ENCODE data around the gene EPHA5.

Gene EPHA5

GRCh38 chr4:65670331-65671031 is at the start of gene EPHA5:
Gene EPHA5, minus strand, starts transcription at chr4:65670489. Its CDS starts 747 bp downstream, at chr4:65669742.
- peak; percentile 65 for DNase-seq (ENCODE audit: low read depth)

DNA sequence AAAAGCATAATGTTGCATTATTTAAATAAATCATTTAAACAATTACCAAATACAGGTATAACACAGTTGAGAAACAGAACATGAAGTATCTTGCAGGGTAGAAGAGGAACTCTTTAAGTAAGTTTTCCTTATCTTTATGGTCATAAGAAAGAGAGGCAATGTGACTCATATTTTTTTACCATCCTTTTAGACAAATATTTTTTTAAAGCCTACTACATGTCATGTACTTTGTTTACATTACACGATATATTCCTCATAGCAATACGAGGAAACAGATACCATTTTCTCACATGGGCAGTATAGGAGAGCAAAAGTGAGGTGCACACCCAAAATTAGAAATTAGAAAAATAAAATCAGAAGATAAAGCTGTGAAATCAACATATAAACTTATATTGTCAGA is 49.3 kb upstream of the EPHA5 start:
- DNase-seq (ENCODE audit: low read depth): no peak

- DNase-seq (ENCODE audit: low read depth): no peak
Measured at GRCh38 chr4:65698631-65699030, 28.3 kb upstream of the EPHA5 start.

DNA sequence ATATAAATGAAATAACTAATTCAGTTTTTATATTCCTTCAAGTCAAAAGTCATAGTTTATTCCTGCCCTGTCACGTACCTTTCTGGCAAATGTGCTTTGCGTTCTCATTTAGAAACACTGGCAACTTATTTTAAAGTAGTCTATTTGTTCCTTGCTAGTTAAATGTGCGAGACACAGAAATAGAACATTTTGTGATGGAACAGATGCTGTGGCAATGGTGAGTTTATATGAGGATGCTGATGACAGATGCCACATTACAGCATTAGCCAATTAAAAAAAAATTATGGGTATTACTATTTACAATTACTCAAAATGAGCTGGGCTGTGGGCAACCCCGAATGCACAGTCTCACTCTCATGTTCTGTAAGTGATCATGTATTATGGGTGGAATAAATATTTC is 26.1 kb upstream of the EPHA5 start:
- no peak for DNase-seq (ENCODE audit: low read depth)

- DNase-seq (ENCODE audit: low read depth): no peak
Measured at GRCh38 chr4:65671372-65671771, 1.1 kb upstream of the EPHA5 start.

DNA sequence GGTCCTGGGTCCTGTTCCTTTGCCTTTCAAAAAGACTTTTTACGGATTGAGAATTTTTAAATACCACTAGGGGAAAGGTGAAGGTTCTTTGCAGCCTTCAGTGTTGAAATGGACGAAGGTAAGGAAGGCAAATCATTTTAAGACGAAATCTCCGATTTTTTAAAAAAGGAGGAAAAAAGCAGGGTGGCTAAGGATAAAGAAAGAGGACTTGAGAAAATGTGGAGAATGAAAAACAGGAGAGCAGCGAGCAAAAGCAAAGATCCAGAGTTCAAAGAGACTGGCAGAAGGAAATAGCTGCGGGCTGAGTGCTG is 314 bp downstream of the EPHA5 start:
- no peak for DNase-seq (ENCODE audit: low read depth)

DNA sequence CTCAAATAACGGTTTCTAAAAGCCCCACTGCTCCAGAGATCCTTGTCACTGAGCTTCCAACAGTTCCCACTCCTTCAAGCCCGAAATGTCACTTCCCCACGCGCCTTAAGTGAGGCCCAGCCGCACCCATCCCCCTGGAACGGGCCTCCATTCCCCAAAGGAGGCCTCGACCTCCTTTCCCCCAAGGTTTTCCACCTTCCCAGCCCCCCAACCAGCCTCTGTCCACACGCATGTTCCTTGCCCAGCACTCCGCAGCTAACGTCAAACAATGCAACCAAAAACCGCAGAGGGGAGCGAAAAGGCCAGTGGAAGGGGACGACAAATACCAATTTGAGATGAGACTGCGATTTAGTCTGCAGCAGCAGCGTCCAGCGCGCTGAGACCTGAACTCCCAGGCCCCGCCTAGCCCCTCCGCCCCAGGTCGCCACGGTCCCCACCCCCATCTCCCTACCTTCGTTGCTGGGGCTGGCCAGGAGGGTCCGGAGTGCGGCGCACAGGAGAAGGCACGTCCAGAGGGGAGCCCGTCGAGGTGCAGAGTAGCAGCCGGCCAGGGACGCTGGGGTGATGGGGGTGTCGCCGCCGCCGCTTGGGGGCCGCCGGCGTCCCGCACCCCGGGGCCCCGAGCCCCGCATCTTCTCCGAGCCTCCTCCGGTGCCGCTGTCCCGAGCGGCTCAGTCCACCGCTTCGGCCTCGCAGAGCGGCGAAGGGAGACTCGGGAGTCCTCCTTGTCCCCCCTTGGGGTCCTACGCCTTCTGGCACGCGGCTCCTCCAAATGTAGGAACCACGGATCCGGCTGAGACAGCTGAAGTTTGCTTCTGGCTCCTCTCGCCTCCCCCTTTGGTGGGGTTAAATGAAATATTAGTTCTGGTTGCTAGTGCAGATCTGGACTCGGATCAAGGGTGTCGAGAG is 924 bp downstream of the EPHA5 start:
- DNase-seq (ENCODE audit: low read depth): peak; percentile 11

DNA sequence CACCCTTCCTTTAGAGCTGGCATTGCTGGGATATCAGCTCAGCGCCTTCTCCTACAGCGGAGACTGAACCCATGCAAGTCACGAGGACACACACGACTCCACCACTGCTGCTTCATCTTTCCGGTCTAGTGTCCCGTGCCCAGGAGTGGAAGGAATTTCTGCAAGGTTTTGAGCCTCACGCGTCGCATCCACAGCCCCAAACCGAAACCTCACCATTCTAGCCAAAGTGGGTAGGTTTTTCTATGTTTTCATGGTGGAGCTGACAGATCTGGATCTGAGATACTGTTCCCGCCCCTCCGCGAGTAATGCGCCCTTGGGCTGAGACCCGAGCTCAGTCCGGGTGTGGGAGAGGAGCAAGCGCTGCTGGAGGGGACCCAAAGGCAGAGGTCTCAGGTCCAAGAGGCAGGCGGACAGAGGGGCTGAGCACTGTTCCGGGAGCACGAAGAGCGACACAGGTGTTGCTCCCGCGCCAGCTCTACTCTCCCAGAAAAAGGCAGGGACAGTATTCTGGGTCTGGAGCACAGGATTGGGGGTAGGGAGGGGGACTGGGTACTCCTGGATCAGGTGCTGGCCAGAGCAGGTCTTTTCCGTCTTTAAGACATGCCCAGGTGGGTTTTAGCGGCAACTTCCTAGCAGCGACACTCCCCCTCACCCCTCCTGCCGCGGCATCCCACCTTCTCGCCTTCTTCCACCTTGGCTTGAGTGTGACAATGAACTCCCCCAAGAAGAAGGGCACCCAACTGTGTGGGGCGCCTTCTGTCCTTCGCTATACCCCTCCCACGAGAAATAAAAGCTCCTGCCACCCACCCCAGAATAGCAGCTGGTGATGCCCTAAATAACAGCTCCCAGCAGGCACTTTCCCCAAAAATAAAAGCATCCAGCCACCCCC is 1.8 kb downstream of the EPHA5 start:
- peak; percentile 42 for DNase-seq (ENCODE audit: low read depth)

DNA sequence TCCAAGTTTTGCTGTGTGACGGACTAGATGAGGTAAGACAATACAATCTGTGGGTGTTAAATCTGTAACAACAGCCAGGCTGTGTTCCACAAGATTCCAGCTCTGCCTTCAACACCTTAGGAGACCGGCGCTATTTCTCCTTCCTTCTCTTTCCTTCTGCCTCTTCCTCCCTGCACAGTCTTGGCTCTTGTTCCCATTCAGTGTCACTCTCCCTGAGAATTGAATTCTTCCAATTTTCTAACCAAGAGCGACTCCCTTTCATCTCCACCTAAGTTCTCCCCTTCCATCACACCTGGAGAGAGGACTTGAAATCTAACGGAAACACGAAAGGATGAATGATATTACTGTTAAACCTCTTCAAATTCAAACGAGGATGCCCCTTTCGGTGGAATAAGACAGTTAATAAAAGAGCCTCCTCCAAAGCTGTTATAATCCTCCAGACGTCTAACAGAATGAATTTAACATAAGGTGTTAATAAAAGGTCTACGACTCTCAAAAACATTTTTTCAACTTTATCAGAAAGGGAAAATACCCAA is 2.7 kb downstream of the EPHA5 start:
- DNase-seq (ENCODE audit: low read depth): no peak

DNA sequence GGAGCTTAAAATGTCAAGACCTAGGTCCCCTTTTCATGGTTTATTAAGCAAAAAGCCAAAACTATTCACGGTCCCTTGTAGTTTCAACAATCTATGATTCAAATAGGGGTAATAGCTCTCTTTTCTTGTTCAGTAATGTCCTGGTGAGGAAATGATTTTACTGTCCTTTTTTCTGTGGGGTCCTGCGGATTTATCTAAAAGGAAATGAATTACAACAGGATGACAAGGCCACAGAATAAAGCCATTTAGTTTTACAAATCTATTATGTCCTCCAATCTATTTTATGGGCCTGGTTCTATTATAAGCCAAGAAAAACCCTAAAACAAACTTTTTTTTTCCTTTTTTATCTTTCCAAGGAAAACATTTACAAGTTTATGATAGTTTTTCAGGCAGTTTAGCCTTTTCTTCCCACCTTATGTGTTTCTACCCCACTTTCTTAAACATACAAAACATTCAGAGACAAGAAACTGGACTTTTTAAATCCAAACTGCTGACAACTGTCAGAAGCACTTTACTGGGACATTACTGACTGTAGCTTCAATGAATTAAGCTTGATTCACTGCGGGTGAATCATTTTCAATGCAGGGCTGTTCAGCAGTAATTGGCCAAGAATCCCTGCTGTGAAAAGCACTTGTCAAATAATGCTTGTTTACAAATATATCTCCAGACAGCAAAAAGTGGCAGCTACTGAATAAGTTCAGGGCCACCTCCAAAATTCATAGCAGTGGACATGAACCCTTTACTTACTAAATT is 4.3 kb downstream of the EPHA5 start:
- no peak for DNase-seq (ENCODE audit: low read depth)

- no peak for DNase-seq (ENCODE audit: low read depth)
Measured at GRCh38 chr4:65661471-65661870, 8.8 kb downstream of the EPHA5 start.

DNA sequence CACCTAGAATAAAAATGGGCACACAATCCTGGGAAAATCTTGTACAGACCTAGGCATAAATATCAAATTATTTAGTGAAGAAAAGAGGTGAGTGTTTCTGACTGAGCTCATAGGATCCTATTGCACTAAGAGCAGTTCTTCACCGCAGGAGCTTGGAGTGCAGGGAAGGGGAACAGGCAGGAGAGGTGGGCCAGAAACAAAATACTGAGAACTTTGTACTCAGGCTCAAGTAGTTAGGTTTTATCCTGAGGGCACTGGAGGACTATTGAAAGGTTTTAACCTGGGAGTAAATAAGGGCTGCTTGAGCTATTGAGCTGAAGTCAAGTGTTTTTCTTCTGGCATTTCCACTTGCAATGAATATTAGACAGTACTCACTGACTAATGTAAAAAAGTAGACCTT is 12.2 kb downstream of the EPHA5 start:
- no peak for DNase-seq (ENCODE audit: low read depth)

DNA sequence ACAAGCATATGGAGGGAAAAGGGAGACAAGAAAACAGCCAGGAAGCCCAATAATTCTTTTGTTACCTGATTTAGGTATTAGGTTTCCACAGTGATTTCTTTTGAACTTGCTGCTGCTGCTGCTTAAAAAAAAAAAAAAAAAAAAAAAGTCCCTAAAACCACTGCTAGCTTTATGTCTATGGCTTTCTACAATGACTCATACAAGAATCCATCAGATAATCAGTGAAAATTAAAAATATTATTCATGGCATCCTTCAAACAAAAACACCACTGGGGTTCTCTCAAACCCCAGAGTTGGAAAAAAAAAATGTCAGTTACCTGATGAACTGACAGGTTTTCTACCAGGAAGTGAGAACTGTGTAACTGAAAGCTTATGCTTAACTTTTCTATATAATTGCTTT is 14.3 kb downstream of the EPHA5 start:
- no peak for DNase-seq (ENCODE audit: low read depth)

DNA sequence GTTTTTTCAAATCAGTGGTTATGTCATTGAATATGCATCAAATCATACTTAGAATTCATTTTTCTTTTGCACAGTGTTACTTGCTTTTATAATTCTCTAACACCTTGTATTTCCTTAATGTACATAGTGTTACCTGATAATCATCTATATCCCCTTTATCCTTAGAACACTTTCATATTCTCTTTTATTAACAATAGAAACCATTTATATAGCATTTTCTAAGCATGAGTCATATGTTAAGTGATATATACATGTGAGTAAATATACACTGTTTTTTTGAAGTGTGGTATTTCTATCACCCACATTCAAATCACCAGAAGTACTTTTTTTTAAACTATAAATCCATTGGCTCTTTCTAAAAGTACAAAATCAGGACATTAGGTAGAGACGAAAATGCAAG is 15.3 kb downstream of the EPHA5 start:
- no peak for DNase-seq (ENCODE audit: low read depth)

DNA sequence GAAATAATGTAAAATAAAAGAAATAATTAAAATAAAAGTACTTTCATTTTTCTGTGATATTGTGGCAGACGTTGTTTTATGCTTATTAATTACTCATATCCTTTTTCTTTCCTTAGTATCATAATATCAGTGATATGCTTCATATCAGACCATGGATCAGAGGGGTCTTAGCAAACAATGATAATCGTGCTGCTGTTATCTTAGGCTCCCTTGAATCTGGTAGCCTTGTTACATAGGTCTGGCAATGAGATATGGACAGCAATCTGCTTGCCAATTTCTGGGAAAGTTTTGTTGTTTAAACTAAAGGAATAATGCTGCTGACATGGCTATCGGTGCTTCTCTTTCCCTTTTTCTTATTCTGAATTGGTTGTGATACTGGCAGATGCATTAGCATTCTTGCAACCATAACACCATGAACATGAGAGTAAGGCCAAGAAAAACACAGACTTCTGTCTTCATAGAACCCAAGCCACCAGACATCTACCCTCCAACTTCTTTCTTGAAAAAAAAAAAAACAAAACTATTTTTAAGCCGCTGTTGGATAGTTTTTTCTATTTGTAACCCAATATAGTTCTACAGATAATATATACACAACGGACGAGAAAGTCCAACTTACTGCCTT is 16.4 kb downstream of the EPHA5 start:
- DNase-seq (ENCODE audit: low read depth): no peak

GRCh38 chr4:65651751-65652150 is 18.5 kb downstream of the EPHA5 start:
- DNase-seq (ENCODE audit: low read depth): no peak

DNA sequence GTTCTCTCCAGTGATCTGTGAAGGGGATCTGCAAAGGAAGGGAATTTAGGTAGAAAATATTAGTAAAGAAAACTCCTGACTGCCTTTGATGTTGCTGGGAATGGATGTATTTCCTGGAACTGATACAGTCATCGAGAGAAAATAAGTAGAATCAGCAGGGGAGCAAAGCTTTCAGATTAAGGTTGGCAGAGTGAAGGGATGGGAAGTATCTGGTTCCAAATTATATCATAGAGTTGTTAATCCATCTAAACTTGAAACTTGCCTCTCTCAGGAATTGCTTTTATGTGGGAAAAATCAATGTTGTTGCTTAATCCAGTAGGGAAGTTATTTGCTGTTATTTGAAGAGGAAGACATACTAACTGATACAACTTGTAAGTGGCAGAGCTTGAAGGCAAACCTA is 19.3 kb downstream of the EPHA5 start:
- DNase-seq (ENCODE audit: low read depth): no peak

- no peak for DNase-seq (ENCODE audit: low read depth)
Measured at GRCh38 chr4:65646136-65646535, 24.2 kb downstream of the EPHA5 start.

GRCh38 chr4:65645185-65645584 is 25.1 kb downstream of the EPHA5 start:
- no peak for DNase-seq (ENCODE audit: low read depth)

- no peak for DNase-seq (ENCODE audit: low read depth)
Measured at GRCh38 chr4:65635051-65635821, 35.1 kb downstream of the EPHA5 start.
